SHP77 (cell line): ENCODE measurements around the gene FOXN4.
A peak's percentile ranks its signal among the peaks of the same experiment; 100 is the strongest.
"Not testable (repeated sequence)": the region's sequence is repeated elsewhere in the genome, so short reads cannot be mapped to it uniquely, and the experiment has no call there.

Experiments
- DNase-seq, 2 experiments: peaks; one replicate each; lab custom pipeline; 2025; lab: John Stamatoyannopoulos, UW

Gene FOXN4, protein sequence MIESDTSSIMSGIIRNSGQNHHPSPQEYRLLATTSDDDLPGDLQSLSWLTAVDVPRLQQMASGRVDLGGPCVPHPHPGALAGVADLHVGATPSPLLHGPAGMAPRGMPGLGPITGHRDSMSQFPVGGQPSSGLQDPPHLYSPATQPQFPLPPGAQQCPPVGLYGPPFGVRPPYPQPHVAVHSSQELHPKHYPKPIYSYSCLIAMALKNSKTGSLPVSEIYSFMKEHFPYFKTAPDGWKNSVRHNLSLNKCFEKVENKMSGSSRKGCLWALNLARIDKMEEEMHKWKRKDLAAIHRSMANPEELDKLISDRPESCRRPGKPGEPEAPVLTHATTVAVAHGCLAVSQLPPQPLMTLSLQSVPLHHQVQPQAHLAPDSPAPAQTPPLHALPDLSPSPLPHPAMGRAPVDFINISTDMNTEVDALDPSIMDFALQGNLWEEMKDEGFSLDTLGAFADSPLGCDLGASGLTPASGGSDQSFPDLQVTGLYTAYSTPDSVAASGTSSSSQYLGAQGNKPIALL

DNA sequence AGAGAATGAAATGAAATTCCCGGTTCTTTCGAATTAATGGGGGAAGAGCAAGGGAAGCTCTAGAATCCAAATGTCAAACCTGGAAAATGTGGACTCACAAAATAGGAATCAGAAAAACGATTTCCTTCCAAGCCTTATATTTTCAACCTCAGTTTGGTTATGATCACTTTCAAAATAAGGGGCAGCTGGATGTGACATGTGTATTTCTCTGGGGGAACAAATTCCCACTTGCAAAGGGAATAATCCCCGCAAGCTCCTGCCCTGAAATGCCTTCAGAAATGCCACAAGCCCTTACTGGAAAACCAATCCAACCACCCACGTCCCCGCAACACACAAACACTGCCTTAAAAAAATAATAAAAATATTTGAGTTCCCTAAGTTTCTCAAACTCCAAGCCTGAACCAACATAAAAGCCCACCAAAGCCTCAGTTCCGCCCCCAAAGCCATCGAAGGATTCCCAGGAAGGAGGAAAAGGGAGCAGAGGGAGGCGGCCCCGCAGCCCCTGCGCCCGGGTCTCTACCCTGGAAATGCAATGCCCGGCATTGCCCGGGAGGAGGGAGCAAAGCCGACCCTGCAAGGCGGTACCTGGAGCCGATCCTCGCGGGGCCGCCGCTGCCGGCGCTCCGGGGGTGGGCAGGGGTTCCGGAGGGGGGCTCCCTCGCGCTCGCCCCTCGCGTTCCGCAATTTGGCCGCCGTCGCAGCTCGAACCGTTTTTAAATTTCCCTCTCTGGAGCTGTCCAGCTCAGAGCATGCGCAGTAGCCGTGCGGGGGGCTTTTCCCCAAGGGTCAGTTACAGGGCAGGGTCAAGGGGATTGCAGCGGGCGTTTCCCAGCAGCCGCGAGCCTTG is at the start of gene FOXN4:
Gene FOXN4 (minus strand): TSS at position 751 of the 847 bp plus-strand sequence. CDS start 963 bp downstream, outside the sequence.
- no peak for DNase-seq

DNA sequence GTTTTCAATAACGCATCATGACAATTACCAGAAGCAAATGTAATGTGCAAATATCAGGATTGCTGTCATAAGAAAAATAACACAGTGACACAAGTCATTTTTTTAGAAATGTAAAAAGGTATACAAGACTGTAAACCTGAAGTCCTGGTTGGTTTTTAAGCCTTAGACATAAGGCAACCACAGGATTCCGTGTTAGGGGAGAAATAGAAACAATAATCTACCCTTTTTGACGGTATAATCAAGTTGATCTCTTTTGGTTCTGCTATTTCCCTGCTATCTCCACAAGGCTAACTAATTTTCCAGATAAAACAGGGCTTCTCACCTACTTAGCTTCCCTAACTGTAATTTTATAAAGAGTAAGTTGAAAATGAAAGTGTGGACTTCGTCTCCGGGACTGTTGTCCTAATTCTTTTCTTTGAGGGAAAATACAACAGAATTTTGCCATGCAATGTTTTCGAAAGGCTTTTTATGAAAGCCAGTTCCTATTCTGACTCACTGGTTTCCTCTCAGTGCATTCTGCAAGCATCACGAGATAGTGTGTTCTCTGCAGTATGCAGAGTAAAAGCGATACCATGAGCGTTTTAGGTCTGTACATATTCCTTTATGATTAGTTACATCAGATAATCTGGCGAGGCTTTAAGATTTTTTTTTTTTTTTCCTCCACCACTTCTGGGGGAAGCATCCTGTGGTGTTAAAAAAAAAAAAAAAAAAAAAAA is 49.2 kb upstream of the FOXN4 start:
- no peak for DNase-seq

DNA sequence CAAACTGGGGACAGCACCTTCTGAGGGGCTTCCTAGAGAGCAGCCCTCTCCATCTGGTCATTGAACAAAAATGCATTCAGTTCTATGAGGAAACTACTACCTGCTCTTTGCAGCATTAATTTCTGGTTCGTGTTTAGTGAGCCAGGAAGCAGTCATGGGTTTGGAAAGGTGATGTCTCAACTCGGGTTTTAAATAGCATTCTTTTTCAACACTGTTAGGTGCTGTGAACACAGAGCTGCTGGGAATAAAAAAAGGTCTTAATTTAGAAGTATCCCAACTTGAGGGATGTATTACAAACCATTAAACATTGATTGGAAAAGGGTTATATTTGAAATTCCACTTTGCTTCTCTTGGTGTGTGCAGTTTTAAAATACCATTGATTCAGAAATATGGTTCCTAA is 47.9 kb upstream of the FOXN4 start:
- no peak for DNase-seq

DNA sequence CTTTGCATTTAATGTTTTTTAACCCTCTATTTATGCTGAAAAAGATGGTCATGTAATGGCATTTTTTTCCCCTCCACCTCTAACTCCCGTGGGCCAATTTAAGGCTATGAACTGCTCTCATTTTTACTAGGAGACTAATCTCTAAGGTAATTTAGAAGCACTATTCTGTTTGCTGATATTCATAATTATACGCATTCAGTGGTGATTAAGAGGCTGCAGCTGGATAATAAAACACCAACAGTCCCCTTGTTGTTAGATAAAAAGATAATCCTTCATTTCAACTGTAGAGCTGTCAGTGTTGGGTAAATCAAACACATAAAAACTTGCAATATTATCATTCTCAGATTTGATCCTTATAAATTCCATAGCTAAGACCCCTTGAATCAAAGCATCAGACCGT is 47.5 kb upstream of the FOXN4 start:
- no peak for DNase-seq

DNA sequence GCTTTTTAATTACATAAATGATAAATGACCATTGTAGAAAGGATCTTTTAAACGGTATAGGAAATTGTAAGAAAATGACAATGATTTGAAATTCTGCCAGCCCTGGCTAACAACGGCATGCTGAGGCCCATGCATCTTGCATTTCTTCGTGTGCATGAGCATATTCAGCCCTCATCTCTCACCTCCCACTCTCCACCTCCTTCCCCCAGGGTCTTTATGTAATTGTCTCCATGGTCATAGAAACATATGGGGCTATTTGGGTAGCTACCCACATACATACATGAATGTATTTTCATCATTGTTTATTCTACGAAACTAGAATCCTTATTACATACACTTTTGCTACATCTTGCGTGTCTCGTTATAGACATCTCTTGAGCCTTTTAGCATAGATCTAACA is 43.1 kb upstream of the FOXN4 start:
- no peak for DNase-seq

DNA sequence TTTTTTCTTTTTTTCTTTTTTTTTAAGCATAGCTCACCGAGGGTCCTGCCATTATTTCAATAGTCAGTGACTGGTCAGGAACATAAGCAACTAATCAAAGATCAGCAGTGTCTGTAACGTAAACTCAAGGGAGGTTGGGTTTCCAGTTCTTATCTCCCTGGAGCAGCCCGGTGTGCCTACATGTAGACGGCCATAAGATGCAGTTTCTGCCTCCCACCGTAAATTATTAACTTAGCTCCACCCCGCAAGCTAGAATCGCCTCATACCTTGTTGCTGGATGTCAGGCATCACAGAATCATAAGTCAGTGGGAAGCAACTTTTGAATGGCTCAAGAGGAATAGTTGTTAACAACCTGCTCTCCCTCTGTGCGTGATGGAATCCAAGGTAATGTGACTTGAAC is 38.5 kb upstream of the FOXN4 start, which contains the start of gene MYO1H:
Gene MYO1H (plus strand): TSS at position 312 of the 400 bp plus-strand sequence. CDS start 61 bp downstream, at position 373.
- no peak for DNase-seq

DNA sequence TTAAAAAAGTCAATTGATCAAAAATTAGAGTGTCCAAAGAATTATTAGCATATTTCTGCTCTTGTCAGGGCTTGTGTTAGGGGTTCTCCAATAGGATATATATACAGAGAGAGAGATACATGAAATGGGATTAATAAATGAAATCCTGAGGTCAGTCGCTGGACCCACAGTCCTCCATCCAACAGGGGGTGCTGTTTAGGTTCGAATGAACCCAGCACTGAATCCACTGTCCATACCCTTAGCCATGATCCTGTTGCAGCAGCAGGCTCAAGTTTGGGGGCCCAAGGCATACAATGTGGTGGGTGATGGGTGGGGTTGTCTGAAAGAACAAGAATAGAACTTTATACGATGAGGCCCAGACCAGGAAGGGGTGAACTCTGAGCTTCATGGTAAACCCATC is 37.8 kb upstream of the FOXN4 start:
- no peak for DNase-seq

DNA sequence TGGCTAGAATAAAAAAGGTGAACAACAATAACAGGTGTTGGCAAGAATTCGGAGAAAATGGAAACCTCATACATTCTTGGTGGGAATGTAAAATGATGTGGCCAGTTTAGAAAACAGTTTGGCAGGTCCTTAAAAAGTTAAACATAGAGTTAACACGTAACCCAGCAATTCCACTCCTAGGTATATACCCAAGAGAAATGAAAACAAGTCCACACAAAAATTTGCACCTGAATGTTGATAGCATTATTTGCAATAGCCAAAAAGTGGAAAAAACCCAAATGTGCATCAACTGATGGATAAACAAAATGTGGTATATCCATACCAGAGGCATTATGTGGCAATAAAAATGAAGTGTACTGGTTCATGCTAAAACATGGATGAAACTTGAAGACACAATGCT is 36.3 kb upstream of the FOXN4 start:
- DNase-seq: no peak

DNA sequence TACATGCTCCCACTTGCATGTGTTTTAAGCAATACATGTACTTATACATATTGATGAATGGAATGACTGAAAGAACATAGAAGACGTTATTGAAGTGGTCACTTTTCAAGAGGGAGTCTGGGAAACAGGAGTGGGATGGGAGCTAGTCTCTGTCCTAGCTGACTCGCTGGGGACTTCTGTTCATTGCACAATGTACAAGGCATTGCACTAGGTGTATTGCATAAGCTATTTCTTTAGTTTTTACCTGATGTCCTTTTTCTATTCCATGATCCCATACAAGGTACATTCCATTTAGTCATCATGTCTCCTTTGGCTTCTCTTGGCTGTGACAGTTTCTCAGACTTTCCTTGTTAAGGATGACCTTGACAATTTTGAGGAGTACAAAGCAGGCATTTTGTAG is 34.6 kb upstream of the FOXN4 start:
- DNase-seq: no peak

DNA sequence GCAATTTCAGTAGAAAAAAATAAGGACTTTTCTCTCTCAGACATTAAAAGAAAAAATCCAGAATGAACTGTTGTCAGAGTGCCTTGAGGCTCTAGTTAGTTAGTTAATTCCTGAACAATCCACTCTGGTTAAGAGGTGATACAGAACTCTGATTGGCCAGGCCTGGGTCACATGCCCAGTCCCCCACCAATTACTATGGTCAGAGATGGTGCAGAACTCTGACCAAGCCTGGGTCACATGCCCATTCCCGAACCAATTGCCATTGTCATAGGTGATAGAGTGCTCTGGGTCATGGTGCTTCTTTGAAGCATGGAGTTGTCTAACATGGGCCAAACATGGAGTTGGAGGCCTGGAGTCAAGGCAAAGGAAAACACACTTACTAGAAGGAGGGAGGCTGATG is 27.5 kb upstream of the FOXN4 start:
- no peak for DNase-seq

DNA sequence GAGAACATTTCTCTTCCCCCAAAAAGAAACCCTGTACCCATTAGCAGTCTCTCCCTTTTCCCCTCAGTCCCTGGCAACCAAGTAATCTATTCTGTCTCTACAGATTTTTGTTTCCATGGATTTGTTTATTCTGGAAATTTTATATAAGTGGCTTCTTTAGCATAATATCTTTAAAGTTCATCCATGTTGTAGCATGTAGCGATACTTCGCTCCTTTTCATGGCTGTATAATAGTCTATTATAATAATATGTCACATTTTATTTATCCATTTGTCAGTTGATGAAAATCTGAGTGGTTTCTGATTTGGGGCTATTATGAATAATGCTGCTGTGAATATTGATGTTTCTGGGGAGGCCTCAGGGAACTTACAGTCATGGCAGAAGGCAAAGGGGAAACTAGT is 25.8 kb upstream of the FOXN4 start:
- DNase-seq: no peak

DNA sequence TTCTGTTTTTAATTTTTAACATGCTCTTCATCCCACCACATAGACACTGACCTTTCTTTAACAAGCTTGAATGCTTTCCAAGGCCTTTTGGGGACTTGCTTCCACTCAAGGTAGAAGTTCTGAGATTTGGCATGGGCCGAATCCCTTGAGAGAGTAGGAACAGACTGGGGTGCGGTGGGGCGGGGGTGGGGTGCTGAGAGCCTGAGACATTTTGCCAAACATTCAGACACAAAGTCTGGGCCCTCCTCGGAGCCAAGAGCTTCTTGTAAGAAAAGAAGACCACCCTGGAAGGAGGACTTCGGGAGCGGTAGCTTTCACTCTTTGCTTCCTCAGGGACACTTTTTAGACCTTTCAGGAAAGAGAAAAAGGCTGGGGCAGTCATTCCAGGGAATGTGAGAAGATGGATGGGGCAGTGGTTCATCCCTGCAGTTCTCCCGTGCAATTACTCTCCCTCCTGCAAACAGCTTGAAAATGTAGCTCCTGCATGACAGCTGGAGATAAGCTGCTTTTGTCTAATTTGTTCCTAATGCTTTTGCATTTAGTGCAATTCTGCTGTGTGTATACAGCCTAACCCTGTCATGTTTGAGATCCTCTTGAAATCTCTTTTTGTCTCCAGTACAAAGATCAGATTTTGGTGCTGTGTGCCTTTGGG is 22.3 kb upstream of the FOXN4 start:
- DNase-seq: no peak

DNA sequence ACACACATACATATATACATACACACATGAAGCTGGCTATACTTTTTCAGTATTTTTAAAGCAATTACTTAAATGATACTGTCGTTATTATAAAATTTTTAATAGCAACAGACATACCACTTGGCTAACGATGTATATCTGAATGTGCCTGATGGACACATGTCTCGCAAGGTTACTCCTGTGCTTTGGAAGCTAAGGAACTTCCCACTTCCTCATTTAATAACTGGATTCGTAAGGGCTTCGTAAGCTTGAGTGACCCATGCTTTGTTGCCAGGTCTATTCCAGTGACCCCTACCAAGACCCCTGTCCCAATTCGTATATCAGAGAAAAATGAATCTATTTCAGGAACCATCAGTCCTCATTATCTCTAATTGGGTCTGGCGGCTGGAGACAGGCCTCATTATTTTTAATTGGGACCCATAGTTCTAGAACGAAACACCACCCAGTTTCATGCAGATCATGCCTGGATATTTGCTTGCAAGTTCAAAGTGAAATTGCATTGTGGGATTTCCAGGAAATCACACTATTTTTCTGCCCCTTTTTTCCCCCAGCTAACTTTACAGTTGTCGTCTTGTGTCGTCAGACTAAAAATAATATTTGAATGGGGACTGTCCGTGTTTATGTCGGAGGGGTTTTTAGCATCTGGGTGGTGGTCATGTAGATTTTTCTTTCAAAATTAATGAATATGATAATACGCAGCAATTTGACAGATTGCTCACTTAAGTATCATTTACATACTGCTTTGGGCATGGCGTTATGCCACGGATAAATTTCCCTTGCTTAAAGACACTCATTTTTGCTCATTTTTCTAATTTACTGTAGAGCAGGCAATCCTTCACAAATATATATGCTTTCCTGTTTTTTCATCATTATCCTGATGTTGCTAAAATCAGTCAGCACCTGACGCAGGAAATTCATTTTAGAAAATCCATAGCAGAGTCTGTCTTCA is 21.5 kb upstream of the FOXN4 start:
- DNase-seq: no peak

DNA sequence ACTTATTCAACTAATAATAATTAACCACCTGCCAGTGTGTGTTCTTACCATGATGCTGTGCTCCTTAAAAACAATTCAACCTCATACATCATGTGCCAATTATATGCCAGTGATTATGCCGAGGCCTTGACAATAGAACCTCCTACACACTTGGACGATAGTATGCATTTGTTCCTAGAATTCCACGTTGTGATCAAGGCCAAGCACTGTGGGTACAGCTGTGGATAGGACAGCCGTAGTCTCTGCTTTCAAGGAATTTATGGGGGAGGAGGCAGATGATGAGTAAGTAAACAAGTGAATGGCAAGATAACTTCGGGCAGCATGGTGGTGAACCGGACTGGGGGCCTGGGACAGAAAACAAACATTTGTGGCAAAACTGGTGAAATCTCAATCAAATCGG is 20.6 kb upstream of the FOXN4 start:
- no peak for DNase-seq

DNA sequence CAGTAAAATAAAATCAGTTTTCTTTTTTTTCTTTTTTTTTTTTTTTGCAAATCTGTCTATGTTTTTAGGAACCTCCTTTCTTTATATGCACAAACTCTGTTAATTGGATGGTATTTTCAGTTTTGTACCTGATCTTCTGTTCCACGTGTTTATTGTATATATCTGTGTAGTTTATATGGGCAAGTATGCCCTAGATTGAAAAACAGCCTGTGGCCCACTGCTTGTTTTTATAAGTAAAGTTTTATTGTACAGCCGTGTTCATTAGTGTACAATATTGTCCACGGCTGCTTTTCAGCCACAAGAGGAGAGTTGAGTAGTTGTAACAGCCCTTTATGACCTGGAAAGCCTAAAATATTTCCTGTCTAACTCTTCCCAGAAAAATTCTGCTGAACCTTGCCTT is 19.9 kb upstream of the FOXN4 start:
- no peak for DNase-seq

DNA sequence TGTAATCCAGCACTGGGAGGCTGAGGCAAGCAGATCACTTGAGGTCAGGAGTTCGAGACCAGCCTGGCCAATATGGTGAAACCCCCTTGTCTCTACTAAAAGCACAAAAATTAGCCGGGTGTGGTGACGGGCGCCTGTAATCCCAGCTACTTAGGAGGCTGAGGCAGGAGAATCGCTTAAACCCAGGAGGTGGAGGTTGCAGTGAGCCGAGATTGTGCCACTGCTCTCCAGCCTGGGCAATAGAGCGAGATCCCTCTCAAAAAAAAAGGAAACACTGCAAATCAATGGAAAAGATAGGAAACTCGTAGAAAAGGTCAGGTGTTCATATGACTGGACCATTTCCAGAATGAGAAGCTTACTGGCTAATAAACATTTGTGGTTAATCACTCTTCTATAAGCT is 12.2 kb upstream of the FOXN4 start:
- not testable (repeated sequence) for DNase-seq

DNA sequence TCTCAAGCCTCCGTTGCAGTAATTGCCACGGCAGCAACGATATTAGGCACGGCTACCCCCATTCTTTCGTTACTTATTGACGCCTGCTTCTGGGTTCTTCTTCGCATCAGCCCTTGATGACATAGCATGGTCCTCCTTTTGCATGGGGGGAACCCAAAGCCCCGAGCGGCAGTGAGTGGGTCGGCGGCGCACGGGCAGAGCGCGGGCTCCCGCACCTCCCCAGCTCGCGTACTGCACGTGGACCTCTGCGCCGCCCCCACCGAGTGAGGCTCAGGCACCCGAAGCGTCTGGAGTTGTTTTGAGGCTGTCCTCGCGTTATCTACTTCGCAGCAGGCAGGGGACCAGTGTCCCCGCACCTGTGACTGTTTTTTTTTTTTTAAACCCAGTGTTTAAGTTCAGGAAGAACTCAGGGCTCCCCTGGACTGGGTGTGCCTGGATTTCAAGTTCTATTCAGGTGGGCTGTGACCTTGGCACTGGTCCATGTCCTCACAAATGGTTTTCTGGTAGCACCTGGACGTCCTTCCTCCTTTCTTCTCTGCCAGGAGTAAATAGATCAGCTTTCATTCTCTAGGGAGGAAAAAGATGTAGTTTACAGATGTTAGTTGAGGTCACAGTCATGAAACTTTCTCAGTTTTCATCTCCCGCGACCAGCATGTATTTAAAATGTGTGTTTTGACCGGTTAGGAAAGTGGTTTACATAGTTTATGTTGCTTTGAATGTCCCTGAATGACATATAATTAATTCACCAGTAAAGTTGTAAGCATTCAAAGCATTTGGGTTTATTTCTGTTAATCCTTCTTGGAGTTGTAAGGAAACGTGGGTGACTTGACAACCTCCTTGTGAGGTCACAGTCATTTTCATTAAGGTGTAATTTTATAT is 1.4 kb upstream of the FOXN4 start:
- peak in 1 of 2 experiments; percentile 8 for DNase-seq

DNA sequence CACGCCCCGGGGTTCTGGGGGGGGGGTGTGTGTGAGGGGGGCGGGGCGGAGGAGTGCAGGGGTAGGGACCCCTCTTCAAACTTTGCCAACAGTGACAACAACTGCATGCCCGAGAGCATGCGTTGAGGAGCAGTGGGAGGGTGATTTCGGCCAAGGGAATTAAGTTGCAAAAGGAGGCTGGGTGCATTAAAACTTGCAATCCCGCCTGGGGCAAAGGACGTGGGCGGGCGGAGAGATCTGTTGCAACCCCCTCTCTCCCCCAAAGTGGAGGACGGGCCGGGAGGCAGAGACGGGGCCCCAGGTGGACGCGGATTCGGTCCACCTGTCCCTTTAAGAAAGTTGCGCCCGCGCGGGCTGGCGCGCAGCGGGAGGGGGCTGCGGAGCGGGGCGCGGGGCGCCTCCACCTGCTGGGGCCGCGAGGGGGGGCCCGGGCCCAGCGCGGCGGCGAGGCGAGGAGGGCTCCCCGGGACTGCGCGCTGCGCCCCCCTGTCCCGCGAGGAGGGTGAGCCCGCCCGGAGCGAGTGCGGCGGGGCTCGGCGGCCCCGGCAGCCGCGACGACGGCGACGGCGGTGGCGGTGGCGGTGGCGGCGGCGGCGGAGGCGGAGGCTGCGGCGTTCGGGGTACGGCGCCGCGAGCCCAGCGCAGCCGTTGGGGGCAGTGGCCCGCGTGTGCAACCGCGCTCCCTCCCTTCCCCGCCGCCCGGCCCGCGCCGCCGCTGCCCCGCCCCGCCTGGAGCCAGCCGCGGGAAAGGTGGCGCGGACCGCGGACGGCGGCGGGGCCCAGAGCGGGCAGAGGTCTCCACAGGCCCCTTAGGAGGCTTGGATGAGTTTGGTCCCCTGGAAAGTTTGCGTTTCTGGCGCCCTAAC is 530 bp upstream of the FOXN4 start:
- DNase-seq: no peak

DNA sequence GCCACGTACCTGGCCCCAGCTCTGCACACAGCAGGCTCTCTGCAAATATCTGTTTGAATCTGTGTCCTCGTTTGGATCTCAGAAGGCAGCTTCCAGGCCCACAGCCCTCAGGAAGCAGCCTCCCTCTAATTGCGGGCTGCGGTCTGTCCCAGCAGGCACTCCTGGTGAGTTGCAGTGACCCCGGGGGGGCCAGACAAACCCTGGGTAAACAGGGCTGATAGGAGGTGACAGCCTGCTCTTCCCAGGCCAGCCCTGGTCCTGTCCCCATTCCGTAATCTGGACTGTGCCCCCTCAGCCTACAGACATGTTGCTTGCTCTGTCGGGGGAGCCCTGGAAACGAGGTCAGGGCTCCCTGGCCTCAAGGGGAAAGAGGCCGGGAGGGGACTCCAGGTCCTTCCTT is 2.0 kb downstream of the FOXN4 start:
- no peak for DNase-seq
